Peyer's patch (tissue), 4 donors: ENCODE results near the gene FNDC11. TPM values are rescaled to one million over a fixed set of nuclear protein-coding genes. Genes with fewer than 3 reads are reported as not detected.

Source experiments
- DNase-seq, 3 donors: peaks; one replicate each; pipeline ENCODE4 v3.0.0-alpha.2; 2017 to 2019
- H3K27ac ChIP-seq, 4 donors: fragments of 200-600 bp; sonication (generic); one replicate each; pipeline ENCODE4 v1.5.1; 2016 to 2019
- H3K27me3 ChIP-seq, 2 donors: fragments of 200-600 bp; sonication (generic); one replicate each; pipeline ENCODE4 v1.5.1; 2019
- H3K36me3 ChIP-seq, 3 donors: fragments of 200-600 bp; sonication (generic); one replicate each; pipeline ENCODE4 v1.5.1; 2016 to 2019
- H3K4me1 ChIP-seq, 4 donors: fragments of 200-600 bp; sonication (generic); one replicate each; pipeline ENCODE4 v1.5.1; 2016 to 2019
- H3K4me3 ChIP-seq, 4 donors: fragments of 200-600 bp; sonication (generic); 1 replicate in 3 of 4; 2 replicates in 1 of 4; pipeline ENCODE4 v1.5.1; 2016 to 2019; ENCODE audit warnings: mild to moderate bottlenecking in 1 of 4
- H3K9me3 ChIP-seq, 4 donors: fragments of 200-600 bp; sonication (generic); one replicate each; pipeline ENCODE4 v1.5.1; 2016 to 2019; ENCODE audit warnings: mild to moderate bottlenecking in 1 of 4
- POLR2A ChIP-seq, 2 donors: fragments of 450-650 bp; IDR thresholded peaks; one replicate each; pipeline ENCODE4 v1.5.1; 2017; ENCODE audit warnings: antibody characterized with exemption in 2 of 2, mild to moderate bottlenecking in 2 of 2, moderate library complexity in 2 of 2
- total RNA-seq, 4 donors: library from RNA; depleted of rRNA; stranded (reverse); fragments of >200 nt; gene quantifications; one replicate each; pipeline ENCODE4 v1.1.0, GENCODE V29; 2016
- TF ChIP-seq, protein P1 (sequence below), 6 experiments: fragments of 450-650 bp in 4 of 6; fragments of 200-600 bp in 2 of 6; sonication (generic) in 1 of 6; IDR thresholded peaks; one replicate each; pipeline ENCODE4 v1.5.1; 2017 to 2019; ENCODE audit warnings: antibody characterized with exemption in 6 of 6, mild to moderate bottlenecking in 3 of 6, moderate library complexity in 1 of 6

Gene FNDC11
- total RNA-seq, 4 donors from 2014 or later = 0.67 TPM; not detected in 3

DNA sequence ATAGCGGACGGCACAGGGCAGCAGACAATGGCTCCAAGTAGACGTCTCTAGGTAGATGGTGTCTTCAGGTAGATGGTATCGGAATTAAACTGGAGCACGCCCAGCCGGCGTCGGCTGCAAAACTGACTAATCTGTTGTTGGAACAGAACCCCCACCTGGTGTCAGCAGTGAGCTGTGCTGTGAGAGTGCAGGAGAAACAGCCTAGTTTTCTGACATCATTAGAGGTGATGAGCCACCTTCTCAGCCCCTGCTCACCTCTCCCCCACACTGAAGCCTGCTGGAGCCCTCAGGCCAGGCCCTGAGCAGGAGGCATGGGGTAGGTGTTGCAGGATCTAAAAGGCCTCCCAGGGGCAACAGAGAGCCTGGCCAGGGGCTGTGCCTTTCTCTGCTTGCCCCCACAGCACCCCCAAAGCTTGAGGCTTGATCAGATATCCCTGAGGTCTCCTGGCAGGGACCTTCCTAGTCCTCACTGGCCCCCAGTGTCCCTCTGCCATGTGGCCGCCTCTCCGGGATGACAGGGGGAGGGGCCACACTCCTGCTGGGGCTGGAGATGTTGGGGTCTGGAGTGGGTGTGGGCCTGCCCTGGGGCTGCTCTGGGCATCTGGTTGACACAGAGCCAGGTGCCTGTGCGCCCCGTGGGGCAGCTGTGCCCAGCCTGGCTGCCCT lies 27.0 kb downstream of the FNDC11 start:
- TF ChIP-seq POLR2A (IDR thresholded peaks at IDR 0.05) = no peak
- TF ChIP-seq, protein P1, sequence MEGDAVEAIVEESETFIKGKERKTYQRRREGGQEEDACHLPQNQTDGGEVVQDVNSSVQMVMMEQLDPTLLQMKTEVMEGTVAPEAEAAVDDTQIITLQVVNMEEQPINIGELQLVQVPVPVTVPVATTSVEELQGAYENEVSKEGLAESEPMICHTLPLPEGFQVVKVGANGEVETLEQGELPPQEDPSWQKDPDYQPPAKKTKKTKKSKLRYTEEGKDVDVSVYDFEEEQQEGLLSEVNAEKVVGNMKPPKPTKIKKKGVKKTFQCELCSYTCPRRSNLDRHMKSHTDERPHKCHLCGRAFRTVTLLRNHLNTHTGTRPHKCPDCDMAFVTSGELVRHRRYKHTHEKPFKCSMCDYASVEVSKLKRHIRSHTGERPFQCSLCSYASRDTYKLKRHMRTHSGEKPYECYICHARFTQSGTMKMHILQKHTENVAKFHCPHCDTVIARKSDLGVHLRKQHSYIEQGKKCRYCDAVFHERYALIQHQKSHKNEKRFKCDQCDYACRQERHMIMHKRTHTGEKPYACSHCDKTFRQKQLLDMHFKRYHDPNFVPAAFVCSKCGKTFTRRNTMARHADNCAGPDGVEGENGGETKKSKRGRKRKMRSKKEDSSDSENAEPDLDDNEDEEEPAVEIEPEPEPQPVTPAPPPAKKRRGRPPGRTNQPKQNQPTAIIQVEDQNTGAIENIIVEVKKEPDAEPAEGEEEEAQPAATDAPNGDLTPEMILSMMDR (IDR thresholded peaks at IDR 0.05) = peak in 5 of 6 experiments; percentile 13 to 44 (median 41)
- peak in 2 of 3 donors; percentile 67 to 80 for DNase-seq
- no peaks in the 10 kb centered on the region for H3K27me3 ChIP-seq

DNA sequence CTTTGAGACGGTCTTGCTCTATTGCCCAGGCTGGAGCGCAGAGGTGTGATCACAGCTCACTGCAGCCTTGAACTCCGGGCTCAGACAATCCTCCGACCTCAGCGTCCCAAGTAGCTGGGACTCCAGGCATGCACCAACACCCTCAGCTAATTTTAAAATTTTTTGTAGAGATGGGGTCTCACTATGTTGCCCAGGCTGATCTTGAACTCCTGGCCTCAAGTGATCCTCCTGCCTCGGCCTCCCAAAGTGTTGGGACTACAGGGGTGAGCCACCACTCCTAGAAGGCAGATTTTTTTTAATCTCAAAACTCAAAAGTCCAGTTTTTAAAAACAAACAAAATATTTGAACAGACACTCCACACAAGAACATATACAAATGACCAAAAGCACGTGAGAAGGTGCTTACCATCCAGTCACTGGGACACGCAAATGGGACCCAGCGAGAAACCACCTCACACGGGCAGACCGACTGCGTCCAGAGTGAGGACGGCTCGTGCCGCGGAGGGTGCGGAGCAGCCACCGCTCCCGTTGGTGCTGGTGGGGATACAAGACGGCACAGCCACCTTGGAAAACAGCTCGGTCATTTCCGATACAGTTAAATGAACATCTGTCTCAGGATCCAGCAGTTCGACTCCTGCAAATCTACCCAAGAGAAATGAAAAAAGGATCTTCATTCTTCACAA lies 28.6 kb downstream of the FNDC11 start:
- TF ChIP-seq, protein P1 (IDR thresholded peaks at IDR 0.05) = no peak
- TF ChIP-seq POLR2A (IDR thresholded peaks at IDR 0.05) = no peak
- H3K27me3 ChIP-seq = no peaks in the 10 kb centered on the region
- DNase-seq = no peak
- no peaks in the 10 kb centered on the region for H3K4me1 ChIP-seq
- no peak overlapping the region for H3K27ac ChIP-seq
- H3K36me3 ChIP-seq = no peaks in the 10 kb centered on the region
- no peaks in the 10 kb centered on the region for H3K9me3 ChIP-seq
- no peak overlapping the region for H3K4me3 ChIP-seq

More for the DNA sequence above, 27.0 kb downstream of the FNDC11 start:
- H3K4me1 ChIP-seq = no peaks in the 10 kb centered on the region
- no peak overlapping the region for H3K4me3 ChIP-seq
- no peaks in the 10 kb centered on the region for H3K9me3 ChIP-seq
- no peak overlapping the region for H3K27ac ChIP-seq
- no peaks in the 10 kb centered on the region for H3K36me3 ChIP-seq

DNA sequence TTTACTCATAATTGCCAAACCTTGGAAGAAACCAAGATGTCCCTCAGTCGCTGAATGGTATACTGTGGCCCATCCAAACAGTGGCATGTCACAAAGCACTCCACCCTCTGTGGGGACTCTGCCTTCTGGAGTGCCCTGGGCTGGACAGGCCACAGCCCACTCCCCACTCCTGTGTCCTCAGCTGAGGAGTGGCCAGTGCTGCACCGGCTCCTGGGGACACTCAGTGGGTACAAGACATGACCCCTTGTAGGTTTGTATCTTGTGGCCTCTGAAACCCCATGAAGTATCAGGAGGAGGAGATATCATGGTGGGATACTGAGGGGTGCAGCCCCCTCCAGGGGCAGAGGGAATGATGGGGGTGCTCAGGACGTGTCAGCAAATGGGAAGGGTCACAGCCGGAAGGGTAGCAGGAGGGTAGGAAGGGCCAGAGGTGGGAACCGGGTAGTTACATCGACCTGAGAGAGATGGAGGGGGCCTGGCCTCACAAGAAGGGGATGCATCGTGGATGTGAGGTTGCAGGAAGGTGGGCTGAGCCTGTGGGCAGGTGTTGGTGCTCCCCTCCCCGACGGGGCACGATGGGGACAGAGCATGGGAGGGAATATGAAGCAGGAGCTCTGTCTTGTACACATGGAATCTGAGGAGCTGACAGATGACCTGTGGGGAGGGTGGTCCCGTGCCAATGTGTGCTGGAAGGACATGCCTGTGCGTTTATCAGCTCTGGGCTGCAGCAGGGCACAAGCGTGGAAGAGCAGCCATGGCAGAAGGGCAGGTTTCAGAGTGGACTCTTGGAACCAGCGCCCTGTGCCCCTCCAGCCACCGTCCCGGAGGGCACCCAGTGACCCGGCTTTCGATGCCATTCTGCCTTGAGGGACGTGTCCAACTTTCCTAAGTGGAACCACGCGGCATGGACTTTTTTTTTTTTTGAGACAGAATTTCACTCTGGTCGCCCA lies 31.9 kb downstream of the FNDC11 start:
- Histone ChIP-seq H3K4me3 (no peak overlapping the region), H3K27ac (no peak overlapping the region), H3K27me3 (no peaks in the 10 kb centered on the region), H3K4me1 (no peaks in the 10 kb centered on the region), H3K9me3 (no peaks in the 10 kb centered on the region), H3K36me3 (peaks cover 0 to 22% (median 0%) of the 10 kb centered on the region in 3 donors)
- TF ChIP-seq POLR2A (IDR thresholded peaks at IDR 0.05) = no peak
- TF ChIP-seq, protein P1 (IDR thresholded peaks at IDR 0.05) = no peak
- no peak for DNase-seq

DNA sequence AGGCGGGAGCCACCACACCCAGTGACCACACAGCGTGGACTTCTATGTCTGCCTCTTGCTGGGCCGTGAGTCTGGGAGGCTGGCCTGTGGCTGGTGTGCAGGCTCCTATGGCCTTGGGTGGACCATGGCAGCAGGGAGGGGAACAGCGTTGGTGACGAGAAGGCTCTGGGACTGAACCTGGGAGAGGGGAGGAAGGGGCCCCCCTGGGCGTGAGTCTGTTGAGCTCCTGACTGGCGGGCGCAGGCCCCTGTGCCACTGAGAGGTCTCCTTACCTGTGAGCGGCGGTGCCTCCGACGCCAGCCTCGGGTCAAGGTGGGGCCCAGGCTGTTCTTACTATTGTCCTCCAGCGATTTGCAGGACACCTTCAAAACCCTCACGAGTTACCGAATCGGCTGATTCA lies 32.8 kb downstream of the FNDC11 start:
- peaks cover 0 to 29% (median 0%) of the 10 kb centered on the region in 3 donors for H3K36me3 ChIP-seq
- DNase-seq = no peak

DNA sequence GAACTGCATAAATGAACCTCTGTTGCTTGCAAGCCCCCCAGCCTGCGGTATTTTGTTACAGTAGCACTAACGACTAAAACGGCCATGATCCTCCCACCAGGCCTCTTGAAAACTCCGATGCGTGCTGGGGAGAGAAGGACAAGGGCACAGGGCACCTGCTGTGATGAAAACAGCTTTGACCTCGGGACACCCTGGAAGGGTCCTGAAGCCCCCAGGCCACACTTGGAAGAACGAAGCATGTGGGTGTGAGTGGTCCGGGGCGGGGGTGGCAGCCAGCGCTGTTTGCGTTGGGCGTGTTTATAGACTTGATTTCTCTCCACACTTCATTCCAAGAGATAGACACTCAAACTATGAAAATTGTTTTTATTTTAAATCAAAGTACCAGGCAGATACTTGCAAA lies 33.3 kb downstream of the FNDC11 start:
- DNase-seq = no peak
- peaks cover 0 to 33% (median 0%) of the 10 kb centered on the region in 3 donors for H3K36me3 ChIP-seq
- no peaks in the 10 kb centered on the region for H3K9me3 ChIP-seq

More for the DNA sequence above, 32.8 kb downstream of the FNDC11 start:
- no peaks in the 10 kb centered on the region for H3K27me3 ChIP-seq
- H3K4me1 ChIP-seq = no peaks in the 10 kb centered on the region
- H3K4me3 ChIP-seq = no peak overlapping the region
- no peak for TF ChIP-seq POLR2A (IDR thresholded peaks at IDR 0.05)
- TF ChIP-seq, protein P1 (IDR thresholded peaks at IDR 0.05) = no peak
- H3K9me3 ChIP-seq = no peaks in the 10 kb centered on the region
- H3K27ac ChIP-seq = no peak overlapping the region

More for the DNA sequence above, 33.3 kb downstream of the FNDC11 start:
- no peak for TF ChIP-seq POLR2A (IDR thresholded peaks at IDR 0.05)
- TF ChIP-seq, protein P1 (IDR thresholded peaks at IDR 0.05) = no peak
- H3K4me1 ChIP-seq = no peaks in the 10 kb centered on the region
- no peak overlapping the region for H3K27ac ChIP-seq
- no peak overlapping the region for H3K4me3 ChIP-seq
- H3K27me3 ChIP-seq = no peaks in the 10 kb centered on the region
